DOHH2 (cell line): ENCODE data around the gene ARID3A.

ENCODE experiments used
- H3F3A ChIP-seq: fragments of 200-600 bp; sonication (generic), shearing (Covaris generic); 2 replicates; pipeline ENCODE4 v1.6.0; 2016; ENCODE audit warnings: antibody characterized with exemption, mild to moderate bottlenecking; ENCODE audit not compliant: control insufficient read depth, insufficient read depth
- H3K27ac ChIP-seq: fragments of 200-600 bp; sonication (generic); 2 replicates; pipeline ENCODE4 v1.5.1; 2014; ENCODE audit warnings: low read depth, mild to moderate bottlenecking, low read length, moderate library complexity
- H3K27me3 ChIP-seq: fragments of 200-600 bp; sonication (generic); 2 replicates; pipeline ENCODE4 v1.6.1; 2014; ENCODE audit warnings: mild to moderate bottlenecking, low read length, mixed read lengths; ENCODE audit not compliant: control insufficient read depth
- H3K36me3 ChIP-seq: fragments of 200-600 bp; sonication (generic); 2 replicates; pipeline ENCODE4 v1.6.1; 2014; ENCODE audit warnings: mild to moderate bottlenecking, low read length, moderate library complexity, mixed read lengths; ENCODE audit not compliant: control insufficient read depth
- H3K4me1 ChIP-seq: fragments of 200-600 bp; sonication (generic); 2 replicates; pipeline ENCODE4 v1.6.1; 2014; ENCODE audit warnings: mild to moderate bottlenecking, low read length, mixed read lengths; ENCODE audit not compliant: control insufficient read depth
- H3K4me2 ChIP-seq: fragments of 200-600 bp; sonication (generic); 2 replicates; pipeline ENCODE4 v1.6.0; 2014; ENCODE audit warnings: mild to moderate bottlenecking, low read length, moderate library complexity
- H3K4me3 ChIP-seq: fragments of 200-600 bp; sonication (generic); 2 replicates; pipeline ENCODE4 v1.5.1; 2014; ENCODE audit warnings: mild to moderate bottlenecking, low read length, mixed read lengths
- H3K79me2 ChIP-seq: fragments of 200-600 bp; sonication (generic); 2 replicates; pipeline ENCODE4 v1.6.1; 2014; ENCODE audit warnings: mild to moderate bottlenecking, low read length, mixed read lengths; ENCODE audit not compliant: control insufficient read depth
- H3K9me2 ChIP-seq: fragments of 200-600 bp; sonication (generic); replicated peaks from 2 replicates; pipeline ENCODE4 v1.6.1; 2014; ENCODE audit warnings: mild to moderate bottlenecking, low read length, mixed read lengths; ENCODE audit not compliant: control insufficient read depth
- H3K9me3 ChIP-seq: fragments of 200-600 bp; sonication (generic); 2 replicates; pipeline ENCODE4 v1.6.1; 2014; ENCODE audit warnings: antibody characterized with exemption, low read length, mixed read lengths; ENCODE audit not compliant: control insufficient read depth, insufficient read depth
- H4K20me1 ChIP-seq: fragments of 200-600 bp; sonication (generic); 2 replicates; pipeline ENCODE4 v1.6.0; 2014; ENCODE audit warnings: low read depth, mild to moderate bottlenecking, antibody characterized with exemption, low read length, moderate library complexity; ENCODE audit not compliant: control insufficient read depth, insufficient read depth
- CTCF ChIP-seq: fragments of 200-600 bp; sonication (generic); IDR thresholded peaks from one replicate; pipeline ENCODE4 v1.5.1; 2014; ENCODE audit warnings: antibody characterized with exemption, mild to moderate bottlenecking, low read depth, low read length; ENCODE audit not compliant: poor library complexity, severe bottlenecking
- EZH2phosphoT487 ChIP-seq: fragments of 200-600 bp; sonication (generic); IDR thresholded peaks from 2 replicates; pipeline ENCODE4 v1.6.1; 2017; ENCODE audit warnings: borderline replicate concordance, mild to moderate bottlenecking, antibody characterized with exemption, low read length, moderate library complexity, mixed read lengths

The ARID3A gene

DNA sequence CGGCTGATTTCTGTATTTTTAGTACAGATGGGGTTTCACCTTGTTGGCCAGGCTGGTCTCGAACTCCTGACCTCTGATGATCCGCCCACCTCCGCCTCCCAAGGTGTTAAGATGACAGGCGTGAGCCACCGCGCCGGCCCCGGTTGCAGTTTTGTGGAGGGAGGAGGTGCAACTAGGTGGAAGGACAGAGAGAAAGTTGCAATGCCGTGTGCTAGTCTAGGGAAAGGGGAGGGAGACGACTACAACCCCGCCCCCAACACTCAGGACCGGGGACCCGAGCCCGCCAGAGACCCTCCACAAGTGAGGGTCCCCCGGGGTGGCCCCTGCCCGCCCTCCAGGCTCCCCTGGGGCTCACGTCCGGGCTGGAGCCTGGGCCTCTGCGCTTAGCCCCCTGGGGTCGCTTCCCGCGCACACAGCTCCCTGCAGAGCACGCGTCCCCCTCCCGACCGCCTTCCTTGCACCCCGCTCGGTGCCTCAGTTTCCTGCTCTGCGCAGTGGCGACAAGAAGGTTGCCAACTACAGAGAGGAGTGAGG lies 1.2 kb upstream of the ARID3A start:
- H3K9me3 ChIP-seq, result no peaks in the 10 kb centered on the region
- no peak overlapping the region for H3K27ac ChIP-seq
- peak overlapping the region; percentile 87 for H3K4me2 ChIP-seq
- TF ChIP-seq CTCF, result no peak
- no peak for TF ChIP-seq EZH2phosphoT487
- H3K4me3 ChIP-seq, result peak overlapping the region; percentile 76
- H3K4me1 ChIP-seq, result peaks cover 37% of the 10 kb centered on the region
- no peaks in the 10 kb centered on the region for H3K79me2 ChIP-seq
- H3F3A ChIP-seq, result peaks cover under 1% of the 10 kb centered on the region; the same call in 1 of the 2 replicates
- no peaks in the 10 kb centered on the region for H3K9me2 ChIP-seq
- peaks cover 53% of the 10 kb centered on the region for H3K27me3 ChIP-seq
- no peaks in the 10 kb centered on the region for H3K36me3 ChIP-seq
- H4K20me1 ChIP-seq, result peaks cover 8% of the 10 kb centered on the region; the same call in 1 of the 2 replicates

- no peaks in the 10 kb centered on the region for H3K9me2 ChIP-seq
- H3K36me3 ChIP-seq, result no peaks in the 10 kb centered on the region
- peaks cover 48% of the 10 kb centered on the region for H3K27me3 ChIP-seq
- no peaks in the 10 kb centered on the region for H3K9me3 ChIP-seq
- H4K20me1 ChIP-seq, result peaks cover 8% of the 10 kb centered on the region; the same call in 1 of the 2 replicates
- peak overlapping the region; percentile 76 for H3K4me3 ChIP-seq
- H3K27ac ChIP-seq, result no peak overlapping the region
- no peak for TF ChIP-seq EZH2phosphoT487
- TF ChIP-seq CTCF, result no peak
- H3F3A ChIP-seq, result no peaks in the 10 kb centered on the region; the same call in 1 of the 2 replicates
- peaks cover 32% of the 10 kb centered on the region for H3K4me1 ChIP-seq
- H3K4me2 ChIP-seq, result peak overlapping the region; percentile 87
- H3K79me2 ChIP-seq, result no peaks in the 10 kb centered on the region
These were observed 729 bp upstream of the ARID3A start for GRCh38 chr19:925087-925525.

GRCh38 chr19:926323-926588 lies 421 bp downstream of the ARID3A start:
- Histone ChIP-seq H4K20me1 (peaks cover 8% of the 10 kb centered on the region; the same call in 1 of the 2 replicates), H3K27ac (0 out of 2 replicates have a peak overlapping the region, but pooled peaks have one; percentile 12), H3K36me3 (no peaks in the 10 kb centered on the region), H3K4me1 (peaks cover 27% of the 10 kb centered on the region), H3K4me2 (peak overlapping the region; percentile 87), H3K9me3 (no peaks in the 10 kb centered on the region), H3K4me3 (peak overlapping the region; percentile 76), H3K79me2 (no peaks in the 10 kb centered on the region), H3K27me3 (peaks cover 39% of the 10 kb centered on the region), H3F3A (no peaks in the 10 kb centered on the region; the same call in 1 of the 2 replicates), H3K9me2 (no peaks in the 10 kb centered on the region)
- no peak for TF ChIP-seq CTCF
- TF ChIP-seq EZH2phosphoT487, result no peak
